Effector memory CD8-positive, alpha-beta T cell (primary cell): ENCODE results near the gene LRRC47.

ENCODE experiments used
- ATAC-seq: fragments of 150-1000 bp; cut with Tn5 transposase; replicated peaks from 2 replicates; pipeline ENCODE4 v1.10.0; 2021; ENCODE audit warnings: mild to moderate bottlenecking, moderate library complexity
- DNase-seq, 3 experiments: peaks; one replicate each; pipeline ENCODE4 v3.0.0; 2021
- H3K27ac Mint-ChIP-seq, 2 donors: one replicate each; pipeline ENCODE4 v1.8.0; 2022; ENCODE audit warnings: mild to moderate bottlenecking in 2 of 2, mixed read lengths in 2 of 2, moderate library complexity in 2 of 2
- H3K27me3 Mint-ChIP-seq, 2 donors: one replicate each; pipeline ENCODE4 v1.8.0; 2022; ENCODE audit warnings: mixed read lengths in 2 of 2
- H3K36me3 Mint-ChIP-seq: one replicate; pipeline ENCODE4 v1.8.0; 2022; ENCODE audit warnings: mild to moderate bottlenecking, moderate library complexity, mixed read lengths; ENCODE audit not compliant: insufficient read depth
- H3K4me1 Mint-ChIP-seq, 2 donors: one replicate each; pipeline ENCODE4 v1.8.0; 2022; ENCODE audit warnings: low read depth in 2 of 2, mixed read lengths in 2 of 2
- H3K4me3 Mint-ChIP-seq, 2 donors: one replicate each; pipeline ENCODE4 v1.8.0; 2022; ENCODE audit warnings: mild to moderate bottlenecking in 2 of 2, mixed read lengths in 2 of 2, moderate library complexity in 2 of 2
- H3K9me3 Mint-ChIP-seq, 2 donors: one replicate each; pipeline ENCODE4 v1.8.0; 2022; ENCODE audit warnings: mixed read lengths in 2 of 2

Gene LRRC47

DNA sequence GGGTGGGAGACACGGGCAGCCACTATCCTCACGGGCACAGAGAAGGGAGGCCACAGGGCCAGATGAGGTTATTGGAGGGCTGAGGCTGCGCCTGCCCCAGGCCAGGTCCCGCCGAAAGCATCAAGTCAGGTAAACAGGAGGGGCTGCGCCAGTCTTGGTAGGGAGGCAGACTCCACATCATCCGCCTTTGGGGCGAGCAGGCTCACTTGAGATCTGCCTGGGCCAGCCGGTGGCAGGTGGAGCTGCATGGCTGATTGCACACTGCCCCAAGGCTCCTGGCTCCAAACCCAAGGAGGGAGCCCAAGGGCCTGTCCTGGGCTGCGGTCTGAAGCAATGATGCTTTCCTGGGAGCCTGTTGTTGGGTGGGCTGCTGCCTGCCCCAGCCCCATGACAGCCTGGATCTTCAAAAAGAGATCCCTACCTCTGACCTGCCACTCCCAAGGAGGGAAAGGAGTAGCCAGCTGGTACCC lies 19.2 kb downstream of the LRRC47 start:
- no peaks in the 10 kb centered on the region for H3K9me3 Mint-ChIP-seq

DNA sequence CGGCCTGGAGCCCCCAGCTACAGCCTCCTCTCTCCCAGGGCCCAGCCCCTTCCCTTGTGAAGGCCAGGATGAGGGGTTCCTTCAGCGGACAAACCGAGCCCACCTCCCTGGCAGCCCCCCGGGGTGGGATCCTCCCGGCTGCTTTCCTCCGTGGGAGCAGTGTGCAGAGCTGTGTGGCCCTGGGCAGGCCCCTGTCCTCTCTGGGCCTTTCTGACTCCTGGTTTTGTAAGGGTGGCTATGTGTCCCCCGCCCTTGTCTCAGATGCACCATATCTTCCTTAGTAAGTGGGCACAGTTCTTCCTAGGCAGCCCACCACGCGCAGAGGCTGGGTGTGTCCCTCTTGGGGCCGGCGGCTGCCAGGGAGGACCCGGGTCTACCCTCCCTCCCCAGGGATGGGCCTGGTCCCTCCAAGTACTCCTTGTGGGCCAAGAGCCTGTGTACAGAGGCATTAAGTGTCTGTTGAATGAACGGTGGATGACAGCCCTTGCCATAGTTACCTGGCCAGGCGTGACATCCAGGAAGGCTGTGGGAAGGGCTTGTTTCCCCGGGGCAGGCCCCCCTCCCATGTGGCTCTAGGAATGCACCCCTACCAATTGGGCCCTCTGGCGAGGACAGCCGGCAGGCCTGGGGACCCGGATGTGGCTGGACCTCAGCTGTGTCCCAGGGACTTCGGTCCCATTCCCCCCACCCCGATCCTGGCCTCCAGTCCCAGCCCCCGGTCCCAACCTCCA lies 19.9 kb downstream of the LRRC47 start:
- H3K27ac Mint-ChIP-seq = peak overlapping the region; percentile 60 to 85
- H3K9me3 Mint-ChIP-seq = no peaks in the 10 kb centered on the region
- no peak for DNase-seq
- H3K27me3 Mint-ChIP-seq = no peaks in the 10 kb centered on the region
- H3K4me3 Mint-ChIP-seq = no peak overlapping the region
- ATAC-seq = no peak
- peaks cover 34% of the 10 kb centered on the region for H3K36me3 Mint-ChIP-seq
- H3K4me1 Mint-ChIP-seq = peaks cover 7 to 12% of the 10 kb centered on the region in 2 donors

More for the DNA sequence above, 19.2 kb downstream of the LRRC47 start:
- ATAC-seq (no peak), DNase-seq (no peak)
- Mint-ChIP-seq H3K4me1 (peaks cover 3 to 7% of the 10 kb centered on the region in 2 donors), H3K4me3 (no peak overlapping the region), H3K27ac (peak overlapping the region in 1 of 2 donors; percentile 85), H3K27me3 (no peaks in the 10 kb centered on the region), H3K36me3 (peaks cover 40% of the 10 kb centered on the region)

DNA sequence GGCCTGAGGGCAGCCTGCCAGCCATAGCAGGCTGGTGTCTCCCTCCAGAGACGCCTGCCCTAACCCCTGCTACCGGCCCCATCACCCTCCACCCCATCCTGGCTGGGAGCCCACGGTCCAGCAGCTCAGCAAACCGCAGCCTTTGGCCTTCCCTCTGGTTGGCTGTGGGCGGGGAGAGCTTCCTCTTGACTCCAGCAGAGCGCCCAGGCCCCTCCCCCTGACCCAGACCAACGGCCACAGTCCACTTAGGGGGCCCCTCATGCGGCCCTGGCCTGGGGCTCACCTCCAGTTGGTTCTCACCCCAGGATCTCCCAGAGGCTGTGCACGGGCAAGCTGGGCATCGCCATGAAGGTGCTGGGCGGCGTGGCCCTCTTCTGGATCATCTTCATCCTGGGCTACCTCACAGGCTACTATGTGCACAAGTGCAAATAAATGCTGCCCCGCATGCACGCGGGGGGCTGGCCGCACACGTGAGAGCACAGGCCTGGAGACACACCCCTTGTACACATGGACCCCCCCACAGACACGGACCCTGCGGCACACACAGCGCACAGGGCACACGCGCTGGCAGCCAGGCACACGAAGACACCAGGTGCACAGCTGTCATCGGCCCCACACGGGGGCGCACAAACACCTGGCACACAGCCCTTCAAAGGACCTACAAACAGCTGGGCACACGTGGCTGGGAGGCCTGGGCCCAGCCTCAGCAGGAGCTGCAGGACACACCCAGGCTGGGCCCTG lies 20.6 kb downstream of the LRRC47 start:
- Mint-ChIP-seq H3K4me3 (peak overlapping the region in 1 of 2 donors; percentile 42), H3K27me3 (no peaks in the 10 kb centered on the region), H3K4me1 (peaks cover 7 to 12% of the 10 kb centered on the region in 2 donors), H3K9me3 (no peaks in the 10 kb centered on the region), H3K36me3 (peaks cover 27% of the 10 kb centered on the region), H3K27ac (peak overlapping the region; percentile 12 to 60)
- peak; percentile 47 for ATAC-seq
- DNase-seq = peak; percentile 31 to 38 (median 37)

DNA sequence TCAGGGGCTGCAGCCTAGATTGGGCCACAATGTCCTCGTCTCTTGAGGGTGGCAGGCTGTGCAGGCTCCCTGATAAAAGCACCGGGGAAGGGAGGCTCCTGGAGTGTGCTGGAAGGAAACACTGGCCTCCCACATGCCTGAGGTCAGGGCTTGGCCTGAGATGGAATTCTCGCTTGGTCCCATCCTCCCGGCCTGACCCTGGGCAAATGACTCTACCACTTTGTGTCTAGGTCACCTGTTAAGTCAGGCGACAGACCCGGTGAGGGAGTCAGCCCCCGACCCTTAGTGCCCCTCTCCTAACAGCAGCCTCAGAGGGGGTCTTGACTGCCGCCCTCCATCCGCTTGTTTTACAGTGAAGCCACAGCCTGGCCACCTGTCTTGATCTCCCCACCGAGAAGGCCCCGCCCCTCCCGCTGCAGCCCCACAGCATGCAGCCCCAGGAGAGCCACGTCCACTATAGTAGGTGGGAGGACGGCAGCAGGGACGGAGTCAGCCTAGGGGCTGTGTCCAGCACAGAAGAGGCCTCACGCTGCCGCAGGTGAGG lies 21.3 kb downstream of the LRRC47 start:
- Mint-ChIP-seq H3K27ac (peak overlapping the region in 1 of 2 donors; percentile 12), H3K36me3 (peaks cover 20% of the 10 kb centered on the region), H3K4me3 (no peak overlapping the region), H3K27me3 (peaks cover 0 to 5% of the 10 kb centered on the region in 2 donors), H3K4me1 (peaks cover 7 to 12% of the 10 kb centered on the region in 2 donors), H3K9me3 (no peaks in the 10 kb centered on the region)
- no peak for DNase-seq
- ATAC-seq = no peak

DNA sequence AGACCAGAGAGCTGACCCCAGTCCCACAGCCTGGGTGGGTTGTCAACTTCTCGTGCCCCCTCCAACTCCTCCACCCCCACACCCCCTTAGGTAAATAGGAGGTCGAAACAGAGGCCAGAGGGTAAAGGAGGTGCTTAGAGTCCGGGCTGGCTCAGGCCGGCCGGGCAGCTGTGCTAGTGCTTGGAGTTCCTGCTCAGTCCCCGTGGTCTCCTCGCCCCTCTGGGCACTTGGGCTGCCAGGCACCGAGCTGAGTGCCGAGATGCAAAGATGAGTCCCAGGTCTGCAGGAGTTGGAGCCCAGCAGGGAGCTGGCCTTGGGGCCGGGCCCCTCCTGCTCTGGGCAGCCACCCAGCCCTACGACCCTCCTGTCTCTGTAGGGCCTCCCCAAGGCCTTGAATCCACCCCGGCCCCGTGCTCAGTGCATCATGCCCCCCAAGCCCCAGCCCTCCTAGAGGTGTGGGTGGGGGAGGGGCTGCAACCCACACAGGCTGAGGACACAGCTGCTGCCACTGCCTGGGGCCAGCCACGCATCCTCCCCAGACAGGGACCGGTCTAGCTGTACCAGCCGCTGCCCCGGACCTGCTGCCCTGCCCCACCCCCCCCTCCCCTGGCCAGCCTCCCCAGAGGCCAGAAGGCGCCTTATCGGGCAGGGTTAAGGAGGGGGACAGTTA lies 21.9 kb downstream of the LRRC47 start:
- no peak for DNase-seq
- no peak overlapping the region for H3K27ac Mint-ChIP-seq
- peaks cover 14% of the 10 kb centered on the region for H3K36me3 Mint-ChIP-seq
- H3K9me3 Mint-ChIP-seq = no peaks in the 10 kb centered on the region
- no peak for ATAC-seq
- H3K4me3 Mint-ChIP-seq = no peak overlapping the region
- H3K4me1 Mint-ChIP-seq = peaks cover 7 to 12% of the 10 kb centered on the region in 2 donors
- peaks cover 0 to 5% of the 10 kb centered on the region in 2 donors for H3K27me3 Mint-ChIP-seq

DNA sequence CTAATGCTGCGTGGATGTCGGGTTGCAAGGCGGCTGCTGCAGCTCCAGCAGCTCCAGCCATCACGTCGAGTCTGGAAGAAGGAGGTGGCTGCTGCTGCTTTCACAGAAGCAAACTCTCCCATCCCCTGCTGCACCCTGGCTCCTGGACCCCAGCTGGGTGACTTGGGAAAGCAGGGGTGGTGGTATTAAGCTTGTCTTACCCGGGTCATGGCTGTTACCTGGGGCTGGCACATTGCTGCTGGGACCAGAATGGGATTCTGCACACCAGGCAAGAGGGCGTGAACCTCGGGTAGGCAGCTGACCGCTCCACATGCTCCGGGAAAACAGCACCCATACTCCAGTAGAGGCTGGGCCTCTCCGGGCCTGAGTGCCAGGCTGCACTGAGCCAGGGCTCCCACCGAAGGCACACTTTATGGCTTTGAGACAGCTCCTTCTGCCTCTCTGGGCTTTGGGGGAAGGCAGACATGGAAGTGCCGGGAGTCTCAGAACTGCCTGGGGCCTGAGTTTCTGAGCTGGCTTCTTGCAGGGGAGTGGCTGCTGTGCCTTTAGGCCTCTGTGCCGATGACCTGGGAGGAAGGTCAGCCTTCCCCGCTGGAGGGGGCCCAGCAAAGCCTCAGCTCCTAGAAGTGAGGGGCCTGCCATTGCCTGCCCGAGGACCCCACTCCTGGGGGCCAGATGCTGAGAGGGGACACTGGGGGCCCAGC lies 22.6 kb downstream of the LRRC47 start:
- ATAC-seq = no peak
- peaks cover 11% of the 10 kb centered on the region for H3K36me3 Mint-ChIP-seq
- H3K27me3 Mint-ChIP-seq = peaks cover 0 to 8% of the 10 kb centered on the region in 2 donors
- peak overlapping the region in 1 of 2 donors; percentile 74 for H3K4me3 Mint-ChIP-seq
- H3K4me1 Mint-ChIP-seq = peaks cover 7 to 12% of the 10 kb centered on the region in 2 donors
- H3K27ac Mint-ChIP-seq = no peak overlapping the region
- no peak for DNase-seq
- H3K9me3 Mint-ChIP-seq = no peaks in the 10 kb centered on the region

DNA sequence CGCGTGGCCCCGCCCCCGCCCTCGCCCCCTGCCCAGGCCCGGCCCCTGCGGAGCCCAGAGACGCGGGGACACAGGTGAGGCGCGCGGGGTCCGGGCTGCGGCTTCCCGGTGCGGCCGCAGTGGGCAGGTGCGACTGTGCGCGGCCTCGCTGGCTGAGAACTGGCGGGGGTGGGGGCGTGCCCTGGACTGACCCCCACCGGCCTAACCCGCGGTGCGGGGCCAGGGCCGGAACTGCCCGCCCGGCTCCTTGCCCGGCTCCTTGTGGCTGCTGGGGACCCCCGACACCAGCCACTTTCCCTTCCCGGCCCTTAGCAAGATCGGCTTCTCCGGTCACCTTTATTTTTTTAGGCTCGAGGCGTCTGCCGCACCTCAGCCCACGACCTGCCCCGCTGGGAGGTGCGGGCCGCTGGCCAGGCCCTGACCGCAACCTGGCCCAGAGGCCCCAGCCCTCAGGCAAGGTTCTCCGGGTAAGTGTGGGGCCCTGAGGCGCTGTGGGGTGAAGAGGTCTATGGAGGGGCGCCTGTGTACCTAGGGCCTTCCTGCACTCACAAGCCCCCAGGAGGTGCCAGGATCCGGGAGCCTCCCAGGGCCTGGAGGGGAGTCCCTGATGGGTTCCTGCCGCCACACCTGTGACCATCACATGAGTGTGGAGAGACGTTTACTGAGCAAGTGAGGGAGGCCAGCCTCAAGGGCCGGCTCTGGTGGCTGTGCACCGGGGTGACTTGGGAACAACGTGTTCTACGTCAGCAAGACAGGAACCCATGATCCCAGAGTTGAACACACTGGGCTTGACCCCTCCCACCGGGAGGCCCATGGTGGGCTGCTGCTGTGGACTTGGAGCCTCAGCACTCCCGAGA lies 23.4 kb downstream of the LRRC47 start, which contains the start of gene SMIM1:
Gene SMIM1, plus strand, starts transcription at position 35 of the 857 bp plus-strand sequence. CDS start 2,625 bp downstream, outside the sequence.
- Mint-ChIP-seq H3K4me1 (peaks cover 7 to 12% of the 10 kb centered on the region in 2 donors), H3K27ac (peak within 1 kb of the TSS in 1 of 2 donors; percentile 38), H3K4me3 (peak within 1 kb of the TSS; percentile 67 to 74), H3K27me3 (peaks cover 0 to 15% of the 10 kb centered on the region in 2 donors), H3K36me3 (peaks cover 11% of the 10 kb centered on the region), H3K9me3 (no peaks in the 10 kb centered on the region)
- DNase-seq (peak in 1 of 3 experiments; percentile 23), ATAC-seq (no peak)

DNA sequence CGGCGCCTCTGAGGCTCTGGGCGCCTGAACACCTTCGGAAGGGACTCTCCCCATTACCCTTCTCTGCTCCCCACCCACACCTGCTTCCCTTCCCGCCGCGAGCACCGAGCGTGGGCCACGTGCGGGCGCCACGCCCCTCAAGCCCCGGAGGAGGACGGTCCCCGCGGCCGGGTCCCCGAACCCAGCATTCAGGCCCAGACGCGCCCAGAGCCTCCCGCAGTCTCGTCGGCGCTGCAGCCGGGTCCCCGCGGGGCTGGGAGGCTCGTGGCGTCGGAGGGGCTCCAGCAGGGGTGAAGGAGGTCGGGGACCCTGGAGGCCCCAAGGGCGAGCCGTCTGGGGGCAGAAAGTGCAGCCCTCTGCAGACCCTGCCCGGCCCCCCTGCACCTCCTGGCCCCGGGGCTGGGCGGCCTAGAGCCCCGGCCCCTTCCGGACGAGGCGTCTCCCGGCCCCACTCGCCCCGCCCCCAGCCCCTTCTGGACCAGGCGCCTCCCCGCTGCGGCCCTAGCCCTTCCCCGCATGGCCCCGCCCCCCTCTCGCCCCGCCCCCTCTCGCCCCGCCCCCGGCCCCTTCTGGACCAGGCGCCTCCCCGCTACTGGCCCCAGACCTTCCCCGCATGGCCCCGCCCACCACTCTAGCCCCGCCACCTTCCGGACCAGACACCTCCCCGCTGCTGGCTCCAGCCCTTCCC lies 24.1 kb downstream of the LRRC47 start:
- Mint-ChIP-seq H3K27ac (peak overlapping the region in 1 of 2 donors; percentile 38), H3K9me3 (no peaks in the 10 kb centered on the region), H3K36me3 (peaks cover 7% of the 10 kb centered on the region), H3K4me3 (peak overlapping the region; percentile 67 to 74), H3K27me3 (peaks cover 6 to 23% of the 10 kb centered on the region in 2 donors), H3K4me1 (peaks cover 7 to 12% of the 10 kb centered on the region in 2 donors)
- DNase-seq (peak; percentile 72 to 82 (median 76)), ATAC-seq (peak; percentile 74)

DNA sequence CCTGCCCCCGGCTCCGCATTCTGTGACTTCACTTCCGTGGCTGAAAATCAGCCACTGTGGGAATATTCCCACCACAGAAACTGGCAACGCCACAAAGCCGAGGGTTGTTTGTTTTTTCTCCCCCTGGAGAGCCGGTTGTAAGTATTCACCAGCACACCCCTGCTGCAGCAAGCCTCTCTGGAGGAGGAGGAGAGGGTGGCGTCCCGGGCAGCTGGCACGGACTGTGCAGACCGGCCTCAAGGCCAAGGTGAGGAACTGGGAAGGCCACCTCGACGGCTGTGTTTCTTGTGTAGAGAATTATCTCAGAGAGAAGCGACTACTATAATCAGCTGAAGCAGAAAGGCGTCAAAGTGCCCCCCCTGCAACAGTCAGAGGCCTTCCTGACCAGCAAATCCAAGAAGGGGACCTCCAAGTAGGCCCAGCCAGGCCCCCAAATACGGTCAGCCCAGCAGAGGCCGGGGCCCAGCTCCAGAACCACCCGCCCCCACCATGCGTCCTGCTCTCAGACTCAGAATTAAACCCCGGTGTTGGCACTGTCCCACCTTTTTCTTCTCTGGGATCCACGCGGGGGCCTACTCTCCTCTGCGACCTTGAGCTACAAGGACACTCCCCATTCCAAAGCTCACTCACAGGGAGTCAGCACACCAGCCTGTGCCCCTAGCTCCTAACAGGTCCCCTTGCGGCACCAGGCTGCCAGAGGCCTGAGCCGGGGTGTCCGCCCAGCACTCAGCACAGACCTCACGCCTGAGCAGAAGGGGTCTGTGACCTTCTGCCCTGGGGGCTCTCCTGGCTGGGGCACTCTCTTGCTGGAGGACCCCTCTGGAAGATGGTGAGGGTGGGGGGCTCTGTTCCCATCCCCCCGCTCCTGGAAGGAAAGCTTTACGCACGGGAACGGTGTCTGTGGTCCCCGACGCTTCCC lies 24.9 kb downstream of the LRRC47 start:
- DNase-seq = no peak
- ATAC-seq = no peak
- H3K4me3 Mint-ChIP-seq = peak overlapping the region; percentile 67 to 74
- H3K9me3 Mint-ChIP-seq = no peaks in the 10 kb centered on the region
- H3K27me3 Mint-ChIP-seq = peaks cover 8 to 31% of the 10 kb centered on the region in 2 donors
- peak overlapping the region in 1 of 2 donors; percentile 38 for H3K27ac Mint-ChIP-seq
- H3K36me3 Mint-ChIP-seq = no peaks in the 10 kb centered on the region
- peaks cover 7 to 11% of the 10 kb centered on the region in 2 donors for H3K4me1 Mint-ChIP-seq

DNA sequence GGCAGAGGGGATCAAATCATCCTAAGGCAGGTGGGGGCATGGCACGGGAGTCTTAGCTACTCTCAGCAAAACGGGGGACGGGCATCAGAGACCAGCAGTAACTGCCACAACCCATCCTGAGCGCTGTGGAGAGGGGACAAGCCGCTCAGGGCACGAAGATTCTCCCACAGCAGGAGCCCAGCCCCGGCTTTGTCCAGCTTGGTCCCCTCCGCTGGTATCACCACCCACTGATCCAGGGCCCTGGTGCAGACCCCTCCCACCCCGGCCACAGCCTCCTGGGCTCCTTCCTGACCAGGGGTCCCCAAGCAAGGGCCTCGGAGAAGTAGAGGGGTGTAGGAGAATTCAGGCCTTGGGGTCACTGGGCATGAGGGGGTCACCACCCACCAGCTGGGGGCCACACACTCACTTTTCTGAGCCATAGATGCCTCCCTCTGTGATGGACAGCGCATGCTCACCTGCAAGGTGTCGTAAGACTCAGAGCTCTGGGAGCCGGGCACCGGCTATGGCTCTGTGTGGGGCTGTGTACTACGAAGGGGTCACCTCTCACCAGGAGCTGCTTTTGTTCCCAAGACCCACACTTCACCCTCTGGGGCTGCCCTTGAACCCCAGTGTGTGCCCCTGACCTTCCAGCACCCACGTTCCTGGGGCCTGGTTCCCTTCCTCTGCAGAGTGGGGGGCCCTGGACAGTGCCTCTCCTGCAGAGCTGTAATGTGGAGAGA lies 26.1 kb downstream of the LRRC47 start:
- peak overlapping the region in 1 of 2 donors; percentile 74 for H3K4me3 Mint-ChIP-seq
- ATAC-seq = no peak
- no peaks in the 10 kb centered on the region for H3K9me3 Mint-ChIP-seq
- no peaks in the 10 kb centered on the region for H3K36me3 Mint-ChIP-seq
- H3K27me3 Mint-ChIP-seq = peaks cover 13 to 39% of the 10 kb centered on the region in 2 donors
- peaks cover 4 to 5% of the 10 kb centered on the region in 2 donors for H3K4me1 Mint-ChIP-seq
- H3K27ac Mint-ChIP-seq = no peak overlapping the region
- no peak for DNase-seq
